HG02759 (cell line): ENCODE data around the gene LIPT1.
"Not testable (repeated sequence)": the region's sequence is repeated elsewhere in the genome, so short reads cannot be mapped to it uniquely, and the experiment has no call there.

Experiments
- ATAC-seq: cut with Tn5 transposase; IDR thresholded peaks from one replicate; pipeline ENCODE4 v1.9.1; 2021; ENCODE audit warnings: mild to moderate bottlenecking, moderate library complexity; ENCODE audit not compliant: unreplicated experiment

The LIPT1 gene

GRCh38 chr2:99154643-99155536 is at the start of gene LIPT1, which contains the start of gene TSGA10:
Gene LIPT1, plus strand, starts transcription at chr2:99154967. Its CDS starts 6,991 bp downstream, at chr2:99161958.
Gene TSGA10, minus strand, starts transcription at chr2:99154942. Its CDS starts 45,503 bp downstream, at chr2:99109439.
- ATAC-seq = peak; percentile 98

- no peak for ATAC-seq
These were observed 47.9 kb upstream of the LIPT1 start for GRCh38 chr2:99106913-99107312.

GRCh38 chr2:99111236-99111635 is 43.5 kb upstream of the LIPT1 start:
- ATAC-seq = no peak

- no peak for ATAC-seq
These were observed 42.8 kb upstream of the LIPT1 start for GRCh38 chr2:99111945-99112344.

- no peak for ATAC-seq
These were observed 42.1 kb upstream of the LIPT1 start for GRCh38 chr2:99112617-99113016.

GRCh38 chr2:99127981-99128380 is 26.8 kb upstream of the LIPT1 start:
- no peak for ATAC-seq

GRCh38 chr2:99135044-99135556 is 19.7 kb upstream of the LIPT1 start:
- ATAC-seq = not testable (repeated sequence)

GRCh38 chr2:99139003-99139402 is 15.8 kb upstream of the LIPT1 start:
- no peak for ATAC-seq

GRCh38 chr2:99140056-99140859 is 14.5 kb upstream of the LIPT1 start:
- ATAC-seq = no peak

GRCh38 chr2:99140860-99141109 is 14.0 kb upstream of the LIPT1 start:
- ATAC-seq = peak; percentile 32

GRCh38 chr2:99141110-99142108 is 13.4 kb upstream of the LIPT1 start, which contains the start of gene C2orf15:
Gene C2orf15, plus strand, starts transcription at chr2:99141707. Its CDS starts 8,852 bp downstream, at chr2:99150559.
- peak; percentile 88 for ATAC-seq

GRCh38 chr2:99150706-99151105 is 4.1 kb upstream of the LIPT1 start:
- no peak for ATAC-seq

GRCh38 chr2:99152199-99152895 is 2.4 kb upstream of the LIPT1 start:
- no peak for ATAC-seq

GRCh38 chr2:99153921-99154604 is 704 bp upstream of the LIPT1 start:
- ATAC-seq = no peak

GRCh38 chr2:99156891-99157290 is 2.1 kb downstream of the LIPT1 start:
- ATAC-seq = no peak

- ATAC-seq = no peak
These were observed 3.8 kb downstream of the LIPT1 start for GRCh38 chr2:99158599-99158998.

GRCh38 chr2:99159594-99159993 is 4.8 kb downstream of the LIPT1 start:
- ATAC-seq = no peak

GRCh38 chr2:99166218-99166617 is 11.5 kb downstream of the LIPT1 start:
- ATAC-seq = no peak

GRCh38 chr2:99169534-99169933 is 14.8 kb downstream of the LIPT1 start:
- ATAC-seq = no peak
